Liver (tissue), 9 donors: ENCODE results near the gene MGAT5. TPM values are rescaled to one million over a fixed set of nuclear protein-coding genes. Genes with fewer than 3 reads are reported as not detected.
A peak's percentile ranks its signal among the peaks of the same experiment; 100 is the strongest.

Experiments
- DNase-seq: peaks from one replicate; pipeline ENCODE4 v3.0.0-alpha.2; 2017; ENCODE audit warnings: low spot score
- H3K27ac ChIP-seq, 2 donors: one replicate each; pipeline ENCODE4 v1.7.0; 2013; ENCODE audit warnings: inconsistent platforms in 2 of 2, low read length in 2 of 2, control low read depth in 1 of 2, low read depth in 1 of 2, mild to moderate bottlenecking in 1 of 2
- H3K27me3 ChIP-seq, 4 donors: one replicate each; pipeline versions ENCODE4 v1.6.1 to v1.7.0; 2013; ENCODE audit warnings: low read length in 3 of 4, inconsistent platforms in 1 of 4, mild to moderate bottlenecking in 1 of 4, moderate library complexity in 1 of 4; ENCODE audit not compliant: control insufficient read depth in 4 of 4, insufficient read depth in 4 of 4
- H3K36me3 ChIP-seq, 4 donors: one replicate each; pipeline versions ENCODE4 v1.6.1 to v1.7.0; 2013; ENCODE audit warnings: low read length in 3 of 4, mild to moderate bottlenecking in 3 of 4, low read depth in 1 of 4, moderate library complexity in 1 of 4; ENCODE audit not compliant: control insufficient read depth in 4 of 4, insufficient read depth in 3 of 4
- H3K4me1 ChIP-seq, 4 donors: one replicate each; pipeline versions ENCODE4 v1.6.1 to v1.7.0; 2013; ENCODE audit warnings: low read length in 3 of 4, mild to moderate bottlenecking in 3 of 4, moderate library complexity in 1 of 4; ENCODE audit not compliant: control insufficient read depth in 4 of 4, insufficient read depth in 4 of 4
- H3K4me3 ChIP-seq, 3 donors: one replicate each; pipeline versions ENCODE4 v1.6.1 to v1.7.0; 2013; ENCODE audit warnings: low read length in 3 of 3, control low read depth in 1 of 3, low read depth in 1 of 3, mild to moderate bottlenecking in 1 of 3
- H3K9ac ChIP-seq, 2 donors: one replicate each; pipeline ENCODE4 v1.7.0; 2013; ENCODE audit warnings: low read length in 2 of 2, mild to moderate bottlenecking in 2 of 2, moderate library complexity in 2 of 2, control low read depth in 1 of 2, low read depth in 1 of 2
- H3K9me3 ChIP-seq, 4 donors: one replicate each; pipeline versions ENCODE4 v1.6.1 to v1.7.0; 2013; ENCODE audit warnings: low read length in 3 of 4; ENCODE audit not compliant: control insufficient read depth in 4 of 4
- FOXA1 ChIP-seq: IDR thresholded peaks from 2 replicates; pipeline ENCODE4 v1.6.1; 2016; ENCODE audit warnings: antibody characterized with exemption
- FOXA2 ChIP-seq: IDR thresholded peaks from 2 replicates; pipeline ENCODE4 v1.6.1; 2016; ENCODE audit warnings: antibody characterized with exemption
- GABPA ChIP-seq, 2 donors: IDR thresholded peaks in 1 of 2; conservative IDR thresholded peaks in 1 of 2; 2 replicates each; pipeline ENCODE4 v1.6.1; 2016; ENCODE audit warnings: antibody characterized with exemption in 2 of 2, mild to moderate bottlenecking in 1 of 2, moderate library complexity in 1 of 2
- HNF4A ChIP-seq, 2 donors: conservative IDR thresholded peaks; 2 replicates each; pipeline ENCODE4 v1.6.1; 2016; ENCODE audit warnings: antibody characterized with exemption in 2 of 2, mild to moderate bottlenecking in 2 of 2
- NR2F2 ChIP-seq: IDR thresholded peaks from 2 replicates; pipeline ENCODE4 v1.6.1; 2016; ENCODE audit warnings: antibody characterized with exemption
- RAD21 ChIP-seq, 2 donors: IDR thresholded peaks; 2 replicates each; pipeline ENCODE4 v1.6.1; 2016; ENCODE audit warnings: antibody characterized with exemption in 2 of 2, mild to moderate bottlenecking in 2 of 2
- RXRA ChIP-seq, 2 donors: IDR thresholded peaks; 2 replicates each; pipeline ENCODE4 v1.6.1; 2017 to 2018; ENCODE audit warnings: antibody characterized with exemption in 2 of 2, mild to moderate bottlenecking in 1 of 2
- SP1 ChIP-seq: IDR thresholded peaks from 2 replicates; pipeline ENCODE4 v1.6.1; 2018; ENCODE audit warnings: antibody characterized with exemption, mild to moderate bottlenecking
- TAF1 ChIP-seq: conservative IDR thresholded peaks from 2 replicates; pipeline ENCODE4 v1.6.1; 2016; ENCODE audit warnings: antibody characterized with exemption, mild to moderate bottlenecking
- WGBS: extraction: QIAGEN DNeasy Blood & Tissue Kit; methylation state at CpG from one replicate; pipeline ENCODE4 v1.1.7; 2013; 5-methylcytosine and 5-hydroxymethylcytosine counted together
- polyA plus RNA-seq, 2 donors: library from polyadenylated mRNA; stranded (reverse) in 1 of 2; unstranded in 1 of 2; fragments of 200-250 nt in 1 of 2; fragments of >200 nt in 1 of 2; fragmentation: Nextera tagmentation in 1 of 2; extraction: Ambion mirVana in 1 of 2; gene quantifications; one replicate each; pipeline versions ENCODE4 v1.2.1 to v1.2.3, GENCODE V29; 2013 to 2015
- total RNA-seq, 2 donors: library from RNA; depleted of rRNA; stranded (reverse); fragments of >200 nt; gene quantifications; one replicate each; pipeline ENCODE4 v1.2.3, GENCODE V29; 2014
- TF ChIP-seq, protein P1 (sequence below): IDR thresholded peaks from 2 replicates; pipeline ENCODE4 v1.6.1; 2016; ENCODE audit warnings: antibody characterized with exemption
- TF ChIP-seq, protein P2 (sequence below): IDR thresholded peaks from 2 replicates; pipeline ENCODE4 v1.6.1; 2016; ENCODE audit warnings: antibody characterized with exemption, mild to moderate bottlenecking
- TF ChIP-seq, protein P3 (sequence below): IDR thresholded peaks from 2 replicates; pipeline ENCODE4 v1.6.1; 2016; ENCODE audit warnings: antibody characterized with exemption
- donor health status: healthy.
- donor health status: healthy.
- donor health status: healthy.
- donor health status: healthy.
- donor health status: healthy.

The MGAT5 gene
- total and polyA plus RNA-seq, 4 donors, result 1.8 to 12.7 (median 5.6) TPM

DNA sequence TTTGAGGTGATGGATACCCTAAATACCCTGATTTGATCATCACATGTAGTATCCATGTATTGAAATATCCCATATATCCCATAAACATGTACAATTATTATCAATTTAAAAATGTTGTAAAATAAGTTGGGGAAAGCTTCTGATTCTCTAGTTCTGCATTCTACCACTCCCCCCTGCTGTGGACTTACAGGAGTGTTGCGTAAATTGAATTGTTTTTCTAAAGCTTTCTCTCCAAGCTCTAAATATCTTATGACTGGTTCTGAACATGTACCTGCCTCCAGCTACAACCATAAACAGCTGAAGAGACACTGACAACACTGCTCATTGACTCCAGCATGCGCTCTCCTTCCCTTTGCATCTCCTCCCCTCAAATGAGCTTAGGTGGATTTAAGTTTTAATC lies 145.2 kb downstream of the MGAT5 start:
- TF ChIP-seq TAF1, result no peak
- WGBS, result 94% methylated on average over 2 of the region's 2 CpGs
- no peak for DNase-seq
- Histone ChIP-seq H3K4me1 (peaks cover 12 to 32% (median 27%) of the 10 kb centered on the region in 4 donors), H3K27me3 (no peaks in the 10 kb centered on the region), H3K9me3 (no peaks in the 10 kb centered on the region), H3K9ac (no peak overlapping the region), H3K27ac (no peak overlapping the region), H3K36me3 (no peaks in the 10 kb centered on the region), H3K4me3 (no peak overlapping the region)

DNA sequence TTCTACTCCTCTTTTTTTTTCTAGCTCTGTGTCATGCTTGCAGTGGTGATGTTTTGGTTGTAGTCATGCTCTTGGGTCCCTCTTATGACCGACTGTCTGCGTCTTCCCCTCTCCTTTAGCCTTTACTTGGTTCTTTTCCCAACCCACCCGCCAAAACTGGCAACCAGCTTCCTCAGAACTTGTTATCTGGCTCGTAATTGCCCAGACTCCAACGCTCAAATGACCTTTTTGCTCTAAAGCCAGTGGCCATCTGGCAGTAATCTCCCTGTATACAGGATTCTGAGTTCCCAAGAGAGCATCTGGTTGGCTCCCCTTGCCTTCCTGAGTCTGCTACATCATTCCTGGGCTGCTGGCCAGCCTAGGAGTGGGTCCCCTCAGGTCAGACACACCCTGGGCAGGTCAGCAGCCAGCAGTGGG lies 147.2 kb downstream of the MGAT5 start:
- WGBS, result 45% methylated on average over 5 of the region's 5 CpGs
- Histone ChIP-seq H3K9ac (no peak overlapping the region), H3K27me3 (no peaks in the 10 kb centered on the region), H3K9me3 (no peaks in the 10 kb centered on the region), H3K27ac (peak overlapping the region; percentile 37 to 74), H3K4me3 (no peak overlapping the region), H3K4me1 (peaks cover 12 to 32% (median 27%) of the 10 kb centered on the region in 4 donors), H3K36me3 (peaks cover 0 to 2% (median 0%) of the 10 kb centered on the region in 4 donors)
- DNase-seq, result no peak
- TF ChIP-seq RXRA (IDR thresholded peaks at IDR 0.05) (peak; percentile 27 to 50), SP1 (peak; percentile 23), NR2F2 (peak; percentile 45), FOXA1 (no peak), TAF1 (no peak), RAD21 (IDR thresholded peaks at IDR 0.05) (no peak), HNF4A (conservative IDR thresholded peaks at IDR 0.05) (peak in 1 of 2 donors; percentile 34)
- TF ChIP-seq, protein P1, sequence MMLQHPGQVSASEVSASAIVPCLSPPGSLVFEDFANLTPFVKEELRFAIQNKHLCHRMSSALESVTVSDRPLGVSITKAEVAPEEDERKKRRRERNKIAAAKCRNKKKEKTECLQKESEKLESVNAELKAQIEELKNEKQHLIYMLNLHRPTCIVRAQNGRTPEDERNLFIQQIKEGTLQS, result no peak
- TF ChIP-seq, protein P2, sequence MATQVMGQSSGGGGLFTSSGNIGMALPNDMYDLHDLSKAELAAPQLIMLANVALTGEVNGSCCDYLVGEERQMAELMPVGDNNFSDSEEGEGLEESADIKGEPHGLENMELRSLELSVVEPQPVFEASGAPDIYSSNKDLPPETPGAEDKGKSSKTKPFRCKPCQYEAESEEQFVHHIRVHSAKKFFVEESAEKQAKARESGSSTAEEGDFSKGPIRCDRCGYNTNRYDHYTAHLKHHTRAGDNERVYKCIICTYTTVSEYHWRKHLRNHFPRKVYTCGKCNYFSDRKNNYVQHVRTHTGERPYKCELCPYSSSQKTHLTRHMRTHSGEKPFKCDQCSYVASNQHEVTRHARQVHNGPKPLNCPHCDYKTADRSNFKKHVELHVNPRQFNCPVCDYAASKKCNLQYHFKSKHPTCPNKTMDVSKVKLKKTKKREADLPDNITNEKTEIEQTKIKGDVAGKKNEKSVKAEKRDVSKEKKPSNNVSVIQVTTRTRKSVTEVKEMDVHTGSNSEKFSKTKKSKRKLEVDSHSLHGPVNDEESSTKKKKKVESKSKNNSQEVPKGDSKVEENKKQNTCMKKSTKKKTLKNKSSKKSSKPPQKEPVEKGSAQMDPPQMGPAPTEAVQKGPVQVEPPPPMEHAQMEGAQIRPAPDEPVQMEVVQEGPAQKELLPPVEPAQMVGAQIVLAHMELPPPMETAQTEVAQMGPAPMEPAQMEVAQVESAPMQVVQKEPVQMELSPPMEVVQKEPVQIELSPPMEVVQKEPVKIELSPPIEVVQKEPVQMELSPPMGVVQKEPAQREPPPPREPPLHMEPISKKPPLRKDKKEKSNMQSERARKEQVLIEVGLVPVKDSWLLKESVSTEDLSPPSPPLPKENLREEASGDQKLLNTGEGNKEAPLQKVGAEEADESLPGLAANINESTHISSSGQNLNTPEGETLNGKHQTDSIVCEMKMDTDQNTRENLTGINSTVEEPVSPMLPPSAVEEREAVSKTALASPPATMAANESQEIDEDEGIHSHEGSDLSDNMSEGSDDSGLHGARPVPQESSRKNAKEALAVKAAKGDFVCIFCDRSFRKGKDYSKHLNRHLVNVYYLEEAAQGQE, result no peak

DNA sequence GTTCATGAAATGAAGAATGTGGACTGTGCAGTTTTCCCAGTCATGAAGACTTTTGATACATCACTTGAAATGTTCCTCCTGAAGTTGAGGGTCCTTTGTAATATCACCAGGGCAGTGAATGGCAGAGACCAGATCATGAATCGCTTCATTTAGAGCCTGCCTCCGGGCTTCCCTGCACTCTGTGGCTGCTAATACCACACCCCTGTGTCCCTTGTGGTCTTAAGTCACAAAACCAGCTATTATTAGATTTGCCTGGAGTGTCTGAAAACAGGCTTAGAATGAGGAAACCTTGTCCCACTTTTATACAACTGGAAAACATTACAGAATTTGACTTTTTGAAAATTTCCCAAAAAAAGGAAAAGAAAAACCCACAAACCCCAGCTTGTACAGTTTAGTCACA lies 147.9 kb downstream of the MGAT5 start:
- no peaks in the 10 kb centered on the region for H3K27me3 ChIP-seq
- H3K36me3 ChIP-seq, result peaks cover 0 to 2% (median 0%) of the 10 kb centered on the region in 4 donors
- TF ChIP-seq FOXA2 (no peak), RXRA (IDR thresholded peaks at IDR 0.05) (no peak), GABPA (IDR thresholded peaks at IDR 0.05 in 1 of 2, conservative IDR thresholded peaks at IDR 0.05 in 1 of 2) (no peak), HNF4A (conservative IDR thresholded peaks at IDR 0.05) (no peak)
- TF ChIP-seq, protein P1, result no peak
- TF ChIP-seq, protein P3, sequence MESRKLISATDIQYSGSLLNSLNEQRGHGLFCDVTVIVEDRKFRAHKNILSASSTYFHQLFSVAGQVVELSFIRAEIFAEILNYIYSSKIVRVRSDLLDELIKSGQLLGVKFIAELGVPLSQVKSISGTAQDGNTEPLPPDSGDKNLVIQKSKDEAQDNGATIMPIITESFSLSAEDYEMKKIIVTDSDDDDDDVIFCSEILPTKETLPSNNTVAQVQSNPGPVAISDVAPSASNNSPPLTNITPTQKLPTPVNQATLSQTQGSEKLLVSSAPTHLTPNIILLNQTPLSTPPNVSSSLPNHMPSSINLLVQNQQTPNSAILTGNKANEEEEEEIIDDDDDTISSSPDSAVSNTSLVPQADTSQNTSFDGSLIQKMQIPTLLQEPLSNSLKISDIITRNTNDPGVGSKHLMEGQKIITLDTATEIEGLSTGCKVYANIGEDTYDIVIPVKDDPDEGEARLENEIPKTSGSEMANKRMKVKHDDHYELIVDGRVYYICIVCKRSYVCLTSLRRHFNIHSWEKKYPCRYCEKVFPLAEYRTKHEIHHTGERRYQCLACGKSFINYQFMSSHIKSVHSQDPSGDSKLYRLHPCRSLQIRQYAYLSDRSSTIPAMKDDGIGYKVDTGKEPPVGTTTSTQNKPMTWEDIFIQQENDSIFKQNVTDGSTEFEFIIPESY, result no peak
- no peak overlapping the region for H3K4me3 ChIP-seq
- no peak overlapping the region for H3K9ac ChIP-seq
- peak overlapping the region; percentile 37 to 74 for H3K27ac ChIP-seq
- no peaks in the 10 kb centered on the region for H3K9me3 ChIP-seq
- peaks cover 12 to 29% (median 24%) of the 10 kb centered on the region in 4 donors for H3K4me1 ChIP-seq
- DNase-seq, result no peak
- 73% methylated on average over 2 of the region's 2 CpGs for WGBS
